ENCODE results near the gene HAND2.

Gene HAND2

DNA sequence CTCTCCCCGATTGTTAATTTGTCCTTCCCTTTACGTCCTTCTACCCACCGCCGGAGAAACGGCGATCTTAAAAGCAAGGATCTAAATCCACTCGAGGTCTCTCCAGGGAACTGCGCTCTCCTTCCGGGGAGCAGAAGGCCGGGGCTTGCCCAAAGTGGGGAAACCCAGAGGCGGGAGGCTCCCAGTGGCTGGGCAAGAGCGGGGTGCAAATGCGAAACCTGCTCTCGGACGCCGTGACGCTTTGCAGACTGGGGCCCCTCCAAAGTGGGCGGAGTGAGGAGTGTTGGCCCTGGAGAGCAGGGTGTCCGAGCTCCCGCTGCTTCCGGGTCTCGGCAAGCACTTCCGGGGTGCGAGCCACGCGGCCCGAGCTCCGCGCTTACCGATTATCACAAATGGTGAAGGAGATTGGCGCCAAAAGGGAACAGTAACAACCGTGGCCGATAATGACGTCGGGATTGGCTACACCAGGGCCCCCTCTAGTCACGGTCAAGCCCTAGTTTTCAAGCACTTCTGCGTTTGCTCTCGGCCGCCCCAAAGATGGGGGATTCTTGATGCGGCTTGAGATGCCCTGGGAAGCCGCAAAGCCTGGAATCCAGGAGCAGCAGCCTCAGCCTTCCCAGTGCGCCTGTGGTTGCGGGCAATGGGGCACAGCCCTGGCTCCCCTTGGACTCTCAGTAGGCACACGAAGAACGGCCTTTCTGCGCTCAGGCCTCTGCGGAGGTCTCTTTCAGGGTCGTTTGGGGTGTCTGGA, 29.0 kb downstream of the HAND2 start:
- no peak for DNase-seq

DNA sequence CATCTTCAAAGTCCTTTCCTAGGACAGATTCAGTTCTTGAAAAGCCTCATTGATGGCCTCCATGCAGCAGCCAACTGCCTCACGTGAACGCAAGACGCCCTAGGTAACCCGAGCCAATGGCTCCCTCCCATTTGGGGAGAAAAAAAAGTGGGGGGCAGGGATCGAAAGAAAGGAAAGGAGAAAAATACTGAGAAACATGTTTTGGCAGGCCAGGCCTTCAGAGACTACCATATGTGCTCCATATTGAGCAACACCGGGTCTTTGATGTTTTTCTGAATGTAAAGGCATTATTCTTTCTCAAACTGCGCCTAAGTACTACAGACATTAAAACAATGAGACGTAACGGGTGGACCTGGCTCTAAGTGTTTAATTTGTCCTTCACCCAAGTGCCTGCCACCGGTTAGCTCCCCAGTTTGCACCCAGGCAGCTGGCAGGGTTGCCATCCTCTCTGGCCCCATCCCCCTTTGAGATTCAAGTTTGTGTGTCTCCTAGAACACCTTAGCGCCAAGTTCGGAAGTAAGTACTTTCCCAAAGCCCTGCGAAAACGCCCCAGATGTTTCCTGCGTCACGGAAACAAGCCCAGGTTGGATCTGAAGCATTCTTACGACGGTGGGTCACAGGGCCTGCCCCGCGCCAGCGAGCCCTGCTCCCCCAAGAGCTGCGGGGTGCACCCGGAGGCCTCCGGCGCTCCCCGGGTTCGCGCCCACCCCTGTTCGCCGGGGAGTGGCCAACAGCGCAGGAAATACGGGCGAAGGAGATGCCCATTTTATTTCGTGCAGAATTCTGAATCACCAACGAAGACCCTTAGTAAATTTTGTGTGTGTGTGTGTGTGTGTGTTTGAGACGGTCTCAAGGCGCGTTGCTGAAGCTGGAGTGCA, 30.1 kb downstream of the HAND2 start:
- no peak for DNase-seq

DNA sequence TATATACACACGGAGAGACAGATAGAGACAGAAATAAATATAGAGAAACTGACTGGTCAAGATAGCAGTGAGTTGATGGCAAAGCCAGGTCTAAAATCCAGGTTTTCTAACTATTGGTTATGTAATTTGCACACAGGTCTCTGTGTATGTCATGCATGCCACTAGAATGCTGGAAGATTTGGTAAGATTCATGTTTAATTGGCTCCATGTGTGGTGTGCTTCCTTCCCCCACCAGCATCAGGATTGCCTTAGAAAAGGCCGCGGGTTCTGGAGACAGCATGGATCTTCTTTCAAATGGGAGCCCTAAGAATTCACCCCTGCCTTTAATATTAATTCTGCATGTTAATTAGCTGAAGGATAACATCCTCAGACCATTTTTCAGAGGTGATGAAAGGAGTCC, 31.3 kb downstream of the HAND2 start:
- DNase-seq: no peak

DNA sequence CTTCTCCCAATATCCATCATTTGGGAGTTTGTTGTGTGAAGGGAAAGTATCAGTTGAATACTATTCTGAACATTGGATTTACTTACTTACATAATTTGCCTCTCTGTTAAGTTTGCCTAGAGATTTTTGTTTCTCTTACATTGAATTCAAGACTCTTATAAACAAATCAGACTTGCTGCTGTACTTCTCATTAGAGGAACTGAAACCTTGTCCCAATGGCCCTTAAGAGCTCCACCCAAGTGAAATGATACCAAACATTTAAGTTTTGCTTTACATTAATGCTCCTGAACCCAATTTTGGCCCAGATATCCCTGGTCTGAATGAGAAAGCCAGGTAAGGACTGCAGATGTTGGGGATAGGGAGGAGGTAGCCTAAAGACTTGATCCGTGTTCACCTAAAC, 32.0 kb downstream of the HAND2 start:
- DNase-seq: no peak

DNA sequence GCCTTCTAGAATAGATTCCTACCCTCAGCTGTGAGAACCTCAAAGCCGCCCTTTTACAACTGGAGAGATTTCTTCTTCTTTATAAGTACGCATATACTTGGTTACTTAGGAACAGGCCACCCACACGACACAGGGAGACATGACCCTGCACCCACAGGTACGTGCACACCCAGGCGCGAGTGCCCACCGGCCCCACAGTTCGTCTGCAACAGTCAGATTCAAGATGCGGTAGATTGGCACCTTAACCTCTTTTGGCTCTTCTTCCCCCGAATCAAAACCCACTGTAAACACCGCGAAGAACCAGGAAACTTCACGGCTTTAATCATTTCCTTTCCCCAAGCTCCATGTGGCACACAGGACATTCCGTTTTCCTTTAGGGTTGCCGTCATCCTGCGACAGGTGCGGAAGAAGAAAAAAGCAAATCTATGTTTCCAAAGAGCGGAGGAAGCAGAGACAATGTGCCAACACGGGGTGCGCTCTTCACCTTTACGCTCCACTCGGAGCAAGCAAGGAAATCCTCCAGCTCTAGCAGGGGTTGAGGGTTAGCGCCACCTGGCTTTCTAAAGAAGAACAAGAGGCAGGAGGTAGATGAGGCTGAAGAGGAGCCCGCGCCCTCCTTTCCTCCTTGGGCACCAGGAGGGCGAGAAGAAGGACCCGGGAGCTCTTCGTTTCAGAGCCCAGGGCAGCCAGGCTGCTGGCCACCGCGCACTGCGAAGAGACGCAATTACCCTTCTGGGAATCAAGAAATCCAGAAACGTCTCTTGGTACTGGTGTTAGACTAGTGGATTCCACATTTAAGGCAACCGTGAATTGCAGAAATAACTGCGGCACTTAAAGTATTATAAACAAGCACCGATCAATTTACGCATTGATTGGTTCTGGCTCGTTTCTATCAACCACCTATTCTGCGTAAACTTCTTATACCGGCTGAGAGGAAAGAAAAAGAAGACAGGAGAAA, 35.7 kb downstream of the HAND2 start:
- peak; percentile 87 to 90 for DNase-seq

DNA sequence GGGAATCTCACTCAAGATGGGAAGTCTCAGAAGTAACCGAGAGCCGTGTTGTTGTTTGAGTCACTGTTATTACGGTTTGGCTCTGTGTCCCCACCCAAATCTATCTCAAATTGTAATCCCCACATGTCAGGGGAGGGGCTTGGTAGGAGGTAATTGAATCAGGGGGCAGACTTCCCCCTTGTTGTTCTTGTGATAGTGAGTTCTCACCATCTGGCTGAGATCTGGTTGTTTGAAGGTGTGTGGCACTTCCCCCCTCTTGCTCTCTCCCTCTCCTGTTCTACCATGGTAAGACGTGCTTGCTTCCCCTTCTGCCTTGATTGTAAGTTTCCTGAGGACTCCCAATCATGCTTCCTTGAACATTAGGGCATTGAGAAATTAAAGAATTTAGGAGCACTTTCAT, 37.0 kb downstream of the HAND2 start:
- DNase-seq: no peak

DNA sequence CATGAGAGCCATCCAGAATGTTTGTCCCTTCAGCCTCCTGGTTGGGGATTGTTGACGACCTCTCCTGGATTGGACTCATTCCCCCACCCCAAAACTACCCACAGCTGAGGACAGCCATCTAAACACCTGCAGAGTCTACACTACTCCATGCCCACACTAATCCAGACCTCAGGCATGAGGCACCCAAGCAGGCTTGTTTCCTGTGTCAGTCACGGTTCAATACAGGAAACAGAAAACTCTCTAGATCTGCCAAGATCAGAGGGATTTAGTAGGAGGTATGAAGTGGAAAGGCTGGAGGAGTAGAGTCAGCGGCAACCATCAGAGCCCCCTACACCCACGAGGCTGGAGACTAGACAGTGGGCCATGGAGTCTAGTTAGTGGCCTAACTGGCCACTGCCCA, 37.7 kb downstream of the HAND2 start:
- DNase-seq: peak; percentile 61 to 67

DNA sequence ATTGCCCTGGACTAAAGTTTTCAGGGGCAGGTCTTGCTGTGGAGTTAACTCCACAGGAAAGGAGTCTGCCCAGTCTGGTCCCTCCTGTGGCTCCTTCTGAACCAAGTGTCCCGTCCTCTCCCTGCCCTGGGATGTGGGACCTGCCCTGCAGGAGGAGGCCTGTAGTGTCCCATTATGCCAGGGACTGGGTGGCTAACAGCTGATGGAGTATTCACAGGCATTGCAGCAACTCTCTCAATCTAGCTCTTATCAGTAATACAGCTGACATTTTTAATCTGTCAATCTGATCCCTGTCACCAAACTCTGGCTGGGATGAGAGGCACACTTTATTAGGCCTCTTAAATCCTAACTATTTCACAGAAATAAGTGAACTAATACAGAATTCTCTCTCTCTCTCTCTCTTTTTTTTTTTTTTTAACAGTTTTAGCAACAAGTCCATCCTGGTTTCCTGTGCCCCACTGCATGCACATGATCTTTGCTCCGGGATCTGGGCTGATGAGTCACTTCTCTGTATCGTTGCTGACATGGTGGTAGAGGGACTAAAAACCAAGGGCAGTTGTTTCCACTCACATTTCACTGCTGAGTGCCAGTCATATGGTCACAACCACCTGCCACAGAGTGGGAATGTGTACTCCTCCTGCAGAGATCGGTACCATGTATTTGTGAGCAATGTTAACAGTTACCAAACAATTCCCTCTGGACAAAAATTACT, 39.1 kb downstream of the HAND2 start:
- peak; percentile 86 to 89 for DNase-seq

DNA sequence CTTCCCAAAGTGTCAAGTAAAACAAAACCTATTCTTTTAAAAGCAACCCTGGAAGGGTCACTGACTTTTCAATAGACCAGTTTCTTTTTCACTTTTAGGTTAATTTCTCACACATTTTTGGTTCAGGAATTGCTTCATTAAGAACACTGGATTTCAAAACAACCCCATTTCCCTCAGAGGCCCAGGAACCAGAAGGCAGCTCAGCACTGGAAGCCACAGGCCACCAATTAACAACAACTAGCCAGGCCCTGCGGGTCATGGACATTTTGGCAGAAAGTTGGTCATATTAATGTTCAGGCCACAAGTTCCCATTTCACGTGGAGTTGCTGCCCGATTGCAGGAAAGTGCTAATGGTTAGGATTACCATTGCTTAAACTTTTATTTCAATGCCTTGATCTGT, 39.8 kb downstream of the HAND2 start:
- DNase-seq: peak; percentile 52 to 66

DNA sequence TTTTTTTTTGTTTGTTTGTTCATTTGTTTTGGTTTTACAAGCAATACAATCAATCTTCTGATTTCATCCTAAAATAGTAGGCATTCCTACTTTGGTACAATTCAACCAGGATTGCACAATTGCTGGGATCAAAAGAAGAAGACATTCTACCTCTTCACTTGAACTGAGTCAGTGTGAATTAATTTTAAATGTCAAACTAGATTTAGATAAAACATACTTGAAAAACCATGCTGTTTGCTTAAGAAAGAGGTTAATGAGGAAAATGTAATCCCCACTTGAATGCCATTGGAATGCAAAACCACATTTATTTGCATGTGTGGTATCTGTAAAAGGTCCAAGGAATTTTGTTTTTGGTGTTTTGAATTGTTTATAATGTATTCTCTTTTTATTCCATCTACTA, 40.5 kb downstream of the HAND2 start:
- no peak for DNase-seq

DNA sequence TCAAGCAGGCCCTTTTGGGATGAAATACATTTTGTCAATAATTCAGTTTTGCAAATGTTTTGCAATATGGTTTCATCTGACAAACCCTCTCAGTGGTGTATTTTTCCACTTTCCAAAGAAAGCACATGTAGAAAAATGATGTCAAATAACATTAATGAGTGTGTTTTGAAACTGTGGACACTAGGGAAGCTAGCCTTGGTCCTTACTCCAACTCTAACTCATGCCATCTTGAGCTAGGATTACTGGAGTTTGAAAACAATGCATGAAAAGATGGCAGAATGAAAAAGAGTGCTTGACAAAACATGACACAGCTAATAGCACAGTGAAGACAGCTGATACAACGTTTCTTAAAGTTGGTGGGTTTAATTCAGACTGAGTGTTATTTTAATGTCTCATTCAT, 41.4 kb downstream of the HAND2 start:
- no peak for DNase-seq

DNA sequence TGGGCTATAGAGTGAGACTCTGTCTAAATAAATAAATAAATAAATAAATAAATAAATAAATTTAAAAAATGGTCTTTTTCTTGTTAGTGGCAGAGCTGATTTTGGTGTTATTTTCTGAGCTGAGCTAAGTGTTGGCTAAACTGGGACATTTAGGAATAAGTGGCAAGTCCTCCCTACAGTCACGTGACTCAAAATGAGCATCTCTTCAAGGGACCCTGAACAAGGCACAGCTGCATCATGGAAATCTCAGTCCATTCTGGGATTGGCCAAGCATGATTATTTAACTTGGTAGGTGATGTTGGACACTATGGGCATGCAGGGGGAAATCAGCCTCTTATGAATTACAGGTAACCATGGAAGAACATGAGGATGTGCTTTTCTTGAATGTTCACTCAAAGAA, 42.0 kb downstream of the HAND2 start:
- DNase-seq: no peak

DNA sequence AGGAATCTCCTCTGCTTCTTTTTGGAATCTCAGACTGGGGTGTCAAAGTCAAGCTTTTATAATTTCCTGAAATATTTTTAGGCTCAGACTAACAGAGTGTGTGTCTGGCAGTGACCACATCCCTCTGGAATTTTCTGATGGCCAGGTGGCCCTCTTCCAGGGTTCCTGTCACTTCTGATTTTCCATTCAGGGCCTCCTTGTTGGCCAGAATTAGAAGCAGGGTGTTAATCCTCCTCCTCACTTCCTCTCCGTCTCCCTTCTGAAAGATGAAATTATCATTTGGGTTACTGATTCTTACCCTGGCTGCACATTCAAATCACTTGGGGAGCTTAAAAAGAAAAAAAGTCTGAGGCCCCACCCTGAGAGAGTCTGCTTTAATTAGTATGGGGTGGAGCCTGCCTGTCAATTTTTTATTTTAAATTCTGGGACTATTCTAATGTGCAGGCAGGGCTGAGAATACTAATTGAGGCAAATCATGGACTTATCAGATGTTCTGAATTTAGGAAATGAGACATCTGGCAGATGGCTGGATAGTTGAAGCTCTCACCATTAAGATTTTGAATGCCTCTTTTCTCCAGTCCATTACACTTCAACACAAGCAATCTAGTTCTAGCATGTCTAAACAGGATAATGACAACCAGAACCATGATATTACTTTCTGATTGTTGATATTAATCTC, 43.2 kb downstream of the HAND2 start:
- no peak for DNase-seq

DNA sequence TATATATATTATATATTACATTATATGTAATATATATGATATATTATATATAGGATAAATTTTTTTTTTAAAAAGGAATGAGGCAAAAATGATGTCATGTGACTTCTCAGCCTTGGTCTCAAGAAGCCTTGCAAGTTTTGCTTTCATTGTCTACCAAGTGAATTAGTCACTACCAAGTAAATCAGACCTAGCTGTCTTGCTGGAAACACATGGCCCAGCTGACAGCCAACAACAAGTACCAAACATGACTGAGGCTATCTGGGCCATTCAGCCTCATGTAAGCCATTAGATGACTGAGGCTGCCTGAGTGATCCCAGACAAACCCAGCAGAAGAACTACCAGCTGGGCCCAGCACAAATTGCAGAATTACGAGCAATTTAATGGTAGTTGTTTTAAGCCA, 44.9 kb downstream of the HAND2 start:
- DNase-seq: no peak

DNA sequence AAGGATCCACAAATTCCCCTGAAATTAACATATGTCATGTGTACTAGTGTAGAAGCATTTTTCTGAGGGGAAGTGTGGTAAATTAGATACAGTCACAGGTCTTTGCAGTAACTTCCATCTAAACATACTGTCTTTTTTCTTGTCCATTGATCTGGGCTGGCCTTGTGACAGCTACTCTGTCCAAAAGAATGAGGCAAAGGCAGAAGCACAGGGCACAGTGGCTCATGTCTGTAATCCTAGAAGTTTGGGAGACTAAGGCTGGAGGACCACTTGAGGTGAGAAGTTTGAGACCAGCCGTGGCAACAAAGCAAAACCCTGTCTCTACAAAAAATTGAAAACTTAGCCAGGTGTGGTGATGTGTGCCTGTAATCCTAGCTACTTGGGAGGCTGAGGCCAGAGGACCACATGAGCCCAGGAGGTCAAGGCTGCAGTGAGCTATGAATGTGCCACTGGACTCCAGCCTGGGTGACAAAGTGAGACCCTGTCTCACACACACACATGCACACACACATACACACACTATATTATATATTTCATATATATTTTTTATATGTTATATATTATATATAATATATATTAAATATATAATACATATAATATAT, 47.6 kb downstream of the HAND2 start:
- DNase-seq: no peak

DNA sequence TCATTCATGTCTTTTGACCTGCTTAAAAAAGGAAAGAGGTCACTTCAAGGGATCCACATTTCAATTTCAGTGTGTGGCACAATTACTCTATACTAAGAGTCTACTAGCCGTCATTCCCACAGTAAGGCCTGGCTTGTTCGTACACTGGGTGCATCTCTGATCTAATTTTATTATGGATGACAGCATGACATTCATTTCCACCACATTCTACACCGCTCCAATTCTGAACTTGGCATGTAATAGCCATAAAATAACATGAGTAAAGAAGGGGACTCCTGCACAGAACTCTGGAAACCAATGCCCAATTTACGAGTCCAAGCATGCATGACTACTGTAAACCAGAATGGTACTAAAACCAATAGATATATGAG, 51.1 kb downstream of the HAND2 start:
- no peak for DNase-seq

DNA sequence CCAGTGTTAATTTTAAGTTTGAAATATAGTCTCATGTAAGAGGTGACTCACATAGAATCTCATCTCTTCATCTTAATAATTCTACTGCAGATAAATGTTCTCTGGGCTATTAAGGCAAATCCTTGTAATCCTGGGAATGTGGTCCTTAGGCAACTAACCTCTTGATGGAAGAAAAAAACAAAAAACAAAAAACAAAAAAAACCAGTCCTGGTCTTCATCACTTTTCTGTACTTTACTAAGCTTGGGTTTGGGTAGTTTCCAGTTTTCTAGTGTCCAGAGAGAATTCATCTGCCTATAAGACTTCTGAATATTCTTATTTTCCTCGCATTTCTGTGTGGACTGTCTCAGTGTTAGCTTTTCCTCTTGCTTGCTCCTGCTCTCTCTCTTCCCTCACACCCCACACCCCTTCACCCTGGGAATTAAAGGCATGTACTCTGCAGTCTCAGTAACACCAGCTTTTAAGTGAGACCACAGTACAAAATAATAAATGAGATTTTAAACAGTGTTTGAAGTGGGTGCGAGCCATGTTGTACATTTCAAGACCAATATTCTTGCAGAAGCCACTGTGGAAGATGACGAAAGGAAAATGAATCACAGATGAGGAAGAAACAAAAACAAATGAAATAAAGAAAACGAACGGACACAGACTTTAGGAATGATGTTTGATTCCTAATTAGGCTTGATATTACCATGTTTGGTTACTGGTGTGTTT, 51.7 kb downstream of the HAND2 start:
- no peak for DNase-seq

DNA sequence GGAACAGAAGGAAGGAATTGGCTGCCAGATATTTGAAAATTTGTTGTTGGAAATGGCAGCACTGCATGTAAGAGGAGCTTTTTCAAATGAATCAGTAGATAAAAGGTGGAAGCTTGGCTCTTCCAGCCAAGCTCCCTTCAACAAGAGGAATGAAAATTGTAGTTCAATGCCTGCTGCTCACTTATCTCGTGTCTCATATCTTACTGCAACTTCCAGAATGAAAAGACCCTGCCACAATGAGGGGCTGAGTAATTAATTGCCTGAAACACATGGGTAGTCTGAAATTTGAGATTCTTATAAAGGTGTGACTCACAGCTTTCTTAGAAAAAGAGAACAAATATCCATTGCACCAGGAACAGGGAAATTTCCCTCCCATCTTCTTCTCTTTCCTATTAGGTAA, 53.0 kb downstream of the HAND2 start:
- no peak for DNase-seq

All from Kasumi-1 (cell line).